WI38 (cell line): ENCODE data around the gene CDRT15.

Experiments
- H3K4me3 ChIP-seq: 2 replicates; pipeline ENCODE4 v1.5.1; 2011; ENCODE audit warnings: low read depth, mild to moderate bottlenecking, control low read depth, low read length
- CTCF ChIP-seq: IDR thresholded peaks from 2 replicates; pipeline ENCODE4 v1.5.1; 2012; ENCODE audit warnings: low read depth, mild to moderate bottlenecking, control low read depth, low read length

CDRT15 gene

GRCh38 chr17:14201988-14202380 lies 34.7 kb downstream of the CDRT15 start:
- no peak overlapping the region for H3K4me3 ChIP-seq
- TF ChIP-seq CTCF, result no peak

- H3K4me3 ChIP-seq, result no peak overlapping the region
- TF ChIP-seq CTCF, result no peak
These were observed 35.4 kb downstream of the CDRT15 start for GRCh38 chr17:14201021-14201987.

- H3K4me3 ChIP-seq, result no peak overlapping the region
- TF ChIP-seq CTCF, result no peak
These were observed 36.3 kb downstream of the CDRT15 start for GRCh38 chr17:14200354-14200753.

- TF ChIP-seq CTCF, result no peak
- H3K4me3 ChIP-seq, result no peak overlapping the region
These were observed 37.1 kb downstream of the CDRT15 start for GRCh38 chr17:14199601-14200000.

- no peak overlapping the region for H3K4me3 ChIP-seq
- no peak for TF ChIP-seq CTCF
These were observed 38.1 kb downstream of the CDRT15 start for GRCh38 chr17:14198575-14198974.

GRCh38 chr17:14198013-14198412 lies 38.6 kb downstream of the CDRT15 start:
- TF ChIP-seq CTCF, result no peak
- H3K4me3 ChIP-seq, result no peak overlapping the region

- TF ChIP-seq CTCF, result no peak
- H3K4me3 ChIP-seq, result no peak overlapping the region
These were observed 39.1 kb downstream of the CDRT15 start for GRCh38 chr17:14197586-14197985.
